CD14-positive monocyte (primary cell): ENCODE measurements around the gene CHML. TPM values are rescaled to one million over a fixed set of nuclear protein-coding genes. Genes with fewer than 3 reads are reported as not detected.

Source experiments
- DNase-seq, 3 donors: peaks; one replicate each; pipeline ENCODE4 v3.0.0-alpha.2; 2011 to 2022
- H2AFZ ChIP-seq: 2 replicates; pipeline ENCODE4 v1.6.0; 2012; ENCODE audit warnings: mild to moderate bottlenecking, low read depth, low read length, inconsistent platforms; ENCODE audit not compliant: insufficient read depth, poor library complexity, severe bottlenecking
- H3K27ac ChIP-seq, 2 donors: 1 replicate in 1 of 2; 2 replicates in 1 of 2; pipeline ENCODE4 v1.5.1; 2012 to 2013; ENCODE audit warnings: low read length in 2 of 2, control low read depth in 1 of 2, inconsistent platforms in 1 of 2, low read depth in 1 of 2, mild to moderate bottlenecking in 1 of 2
- H3K27me3 ChIP-seq, 2 donors: one replicate each; pipeline versions ENCODE4 v1.6.0 to v1.6.1; 2011 to 2013; ENCODE audit warnings: low read length in 2 of 2; ENCODE audit not compliant: control insufficient read depth in 2 of 2, insufficient read depth in 2 of 2
- H3K36me3 ChIP-seq, 2 donors: replicated peaks in 1 of 2; 1 replicate in 1 of 2; 2 replicates in 1 of 2; pipeline versions ENCODE4 v1.5.1 to v1.6.1; 2012 to 2013; ENCODE audit warnings: low read length in 2 of 2, control low read depth in 1 of 2, inconsistent platforms in 1 of 2, mild to moderate bottlenecking in 1 of 2; ENCODE audit not compliant: insufficient read depth in 2 of 2, control insufficient read depth in 1 of 2
- H3K4me1 ChIP-seq, 2 donors: 1 replicate in 1 of 2; 2 replicates in 1 of 2; pipeline versions ENCODE4 v1.5.1 to v1.6.1; 2012 to 2013; ENCODE audit warnings: low read length in 2 of 2, control low read depth in 1 of 2, inconsistent platforms in 1 of 2, mild to moderate bottlenecking in 1 of 2, moderate library complexity in 1 of 2; ENCODE audit not compliant: insufficient read depth in 2 of 2, control insufficient read depth in 1 of 2
- H3K4me2 ChIP-seq: replicated peaks from 2 replicates; pipeline ENCODE3; 2012; ENCODE audit warnings: low read length, moderate library complexity, mild to moderate bottlenecking; ENCODE audit not compliant: poor library complexity, severe bottlenecking; ENCODE audit errors: extremely low read depth
- H3K4me3 ChIP-seq, 3 experiments: fragments of 200-600 bp in 1 of 3; sonication (generic) in 1 of 3; replicated peaks in 1 of 3; 1 replicate in 2 of 3; 2 replicates in 1 of 3; pipeline ENCODE4 v1.5.1; 2011 to 2013; ENCODE audit warnings: low read length in 3 of 3, mild to moderate bottlenecking in 3 of 3, control low read depth in 2 of 3, low read depth in 2 of 3, inconsistent platforms in 1 of 3, moderate library complexity in 1 of 3
- H3K79me2 ChIP-seq: 2 replicates; pipeline ENCODE4 v1.6.0; 2012; ENCODE audit warnings: mild to moderate bottlenecking, control low read depth, inconsistent platforms, low read length, moderate library complexity; ENCODE audit not compliant: insufficient read depth
- H3K9ac ChIP-seq: 2 replicates; pipeline ENCODE4 v1.6.0; 2017; ENCODE audit warnings: low read length, mild to moderate bottlenecking; ENCODE audit not compliant: insufficient read depth, poor library complexity, severe bottlenecking
- H3K9me3 ChIP-seq, 2 donors: replicated peaks in 1 of 2; 1 replicate in 1 of 2; 2 replicates in 1 of 2; pipeline versions ENCODE4 v1.5.1 to v1.6.1; 2012 to 2013; ENCODE audit warnings: low read length in 2 of 2, control low read depth in 1 of 2; ENCODE audit not compliant: control insufficient read depth in 1 of 2, insufficient read depth in 1 of 2
- H4K20me1 ChIP-seq: 2 replicates; pipeline ENCODE4 v1.6.0; 2012; ENCODE audit warnings: mild to moderate bottlenecking, low read length, control low read depth, moderate library complexity; ENCODE audit not compliant: insufficient read depth
- H3K27ac Mint-ChIP-seq, 7 donors: one replicate each; pipeline ENCODE4 v1.8.0; 2020; ENCODE audit warnings: mild to moderate bottlenecking in 7 of 7, mixed read lengths in 7 of 7, moderate library complexity in 6 of 7, inconsistent platforms in 2 of 7
- H3K27me3 Mint-ChIP-seq, 3 donors: one replicate each; pipeline ENCODE4 v1.8.0; 2021 to 2022; ENCODE audit warnings: low read depth in 3 of 3, mild to moderate bottlenecking in 3 of 3, mixed read lengths in 3 of 3, moderate library complexity in 3 of 3, inconsistent platforms in 1 of 3
- H3K36me3 Mint-ChIP-seq, 2 donors: one replicate each; pipeline ENCODE4 v1.8.0; 2020; ENCODE audit warnings: mixed read lengths in 2 of 2, inconsistent platforms in 1 of 2, mild to moderate bottlenecking in 1 of 2
- H3K4me1 Mint-ChIP-seq: one replicate; pipeline ENCODE4 v1.8.0; 2020; ENCODE audit warnings: mild to moderate bottlenecking, mixed read lengths
- H3K4me3 Mint-ChIP-seq, 2 donors: one replicate each; pipeline ENCODE4 v1.8.0; 2020; ENCODE audit warnings: mild to moderate bottlenecking in 2 of 2, mixed read lengths in 2 of 2, moderate library complexity in 1 of 2
- H3K9me3 Mint-ChIP-seq, 7 donors: one replicate each; pipeline ENCODE4 v1.8.0; 2020 to 2022; ENCODE audit warnings: mixed read lengths in 7 of 7, mild to moderate bottlenecking in 6 of 7, moderate library complexity in 6 of 7, inconsistent platforms in 2 of 7
- WGBS: methylation state at CpG from one replicate; pipeline ENCODE4 v1.1.5; 2013; ENCODE audit warnings: missing lambda C conversion rate; ENCODE audit not compliant: insufficient coverage; 5-methylcytosine and 5-hydroxymethylcytosine counted together
- intact Hi-C, 2 donors: fragments of 100-400 bp; cut with micrococcal nuclease; formaldehyde crosslinking; loops; one replicate each; pipeline versions ENCODE4 v1.15.0 to v1.15.1; 2023
- polyA plus RNA-seq, 3 donors: library from polyadenylated mRNA; depleted of rRNA in 1 of 3; unstranded in 2 of 3; stranded (reverse) in 1 of 3; fragments of 300-500 nt in 2 of 3; fragments of >200 nt in 1 of 3; fragmentation: Illumina TruSeq in 2 of 3; gene quantifications; 1 replicate in 2 of 3; 2 replicates in 1 of 3; pipeline ENCODE4 v1.2.3, GENCODE V29; 2012 to 2021
- TF ChIP-seq, protein P1 (sequence below): fragments of 200-600 bp; IDR thresholded peaks from one replicate; pipeline ENCODE4 v1.8.0; 2022; ENCODE audit warnings: antibody characterized with exemption, mild to moderate bottlenecking

The CHML gene
- polyA plus RNA-seq, 3 donors, result 3.4 to 6.6 (median 3.4) TPM

DNA sequence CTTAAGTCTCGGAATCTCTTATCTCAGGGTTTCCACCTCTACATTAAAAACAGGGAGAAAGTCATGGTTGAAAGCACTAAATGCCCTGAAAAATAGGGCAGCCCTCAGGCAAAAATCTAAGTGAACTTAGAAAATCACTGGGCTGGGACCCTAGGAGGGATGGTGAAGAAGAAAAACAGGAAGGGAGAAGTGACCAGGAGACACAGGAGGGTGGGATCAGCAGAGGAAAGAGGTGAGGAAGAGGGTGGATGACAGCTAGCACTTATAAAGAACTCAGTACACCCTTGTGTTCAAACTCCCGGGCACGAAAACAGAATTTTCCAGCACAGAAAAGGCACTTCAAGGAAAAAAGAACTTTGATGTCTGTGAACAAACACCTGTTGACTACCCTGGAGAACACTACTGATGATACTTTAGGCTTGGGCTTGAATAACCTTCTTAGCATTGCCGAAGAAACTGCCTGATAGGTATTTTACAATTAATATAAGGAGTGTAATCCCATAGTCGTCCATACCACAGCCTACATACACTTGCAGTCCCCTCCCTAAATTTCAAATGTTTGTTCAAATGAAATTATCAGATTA, 2.0 kb downstream of the CHML start:
- peak overlapping the region in 6 of 7 donors; percentile 41 to 80 (median 64) for H3K27ac Mint-ChIP-seq
- WGBS, result no CpG with 5 or more reads among the region's 5 CpGs
- H3K4me3 ChIP-seq, result peak overlapping the region in 1 of 3 experiments; percentile 92

DNA sequence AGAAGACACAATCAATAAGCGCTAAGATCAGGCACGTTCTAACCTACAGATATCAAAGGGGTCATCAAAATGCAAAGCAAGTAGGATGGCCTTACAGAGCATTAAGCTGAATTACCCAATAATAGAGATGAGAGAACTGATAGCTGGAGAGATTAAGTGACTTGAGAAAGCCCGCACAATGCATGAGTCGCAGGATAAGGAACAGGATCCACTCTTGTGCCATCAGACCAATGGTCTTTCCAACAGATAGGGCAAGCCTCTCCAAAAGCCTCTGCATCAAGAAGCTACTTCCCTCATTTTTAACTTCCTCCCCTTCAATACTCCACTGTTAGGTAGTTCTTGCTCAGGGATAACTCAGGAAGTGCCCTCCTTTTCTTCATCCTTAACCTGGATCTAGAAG, 2.6 kb downstream of the CHML start:
- Histone ChIP-seq H3K9me3 (no peaks in the 10 kb centered on the region), H2AFZ (no peak overlapping the region), H3K79me2 (peaks cover 74% of the 10 kb centered on the region), H3K9ac (no peak overlapping the region), H3K4me3 (peak overlapping the region in 1 of 3 experiments; percentile 92), H3K27me3 (no peaks in the 10 kb centered on the region), H3K36me3 (peaks cover 6 to 29% of the 10 kb centered on the region in 2 donors), H3K4me2 (peak overlapping the region; percentile 88), H3K27ac (peak overlapping the region in 1 of 2 donors; percentile 56), H4K20me1 (peaks cover 7% of the 10 kb centered on the region), H3K4me1 (peaks cover 34 to 49% of the 10 kb centered on the region in 2 donors)
- Mint-ChIP-seq H3K27me3 (no peaks in the 10 kb centered on the region), H3K27ac (peak overlapping the region in 6 of 7 donors; percentile 32 to 80 (median 68)), H3K4me1 (peaks cover 40% of the 10 kb centered on the region), H3K36me3 (peaks cover 17 to 18% of the 10 kb centered on the region in 2 donors), H3K9me3 (peaks cover 0 to 2% (median 0%) of the 10 kb centered on the region in 7 donors), H3K4me3 (peak overlapping the region in 1 of 2 donors; percentile 13)
- intact Hi-C loops, result loop anchor here in 1 of 2 donors (5.0 to 10.0 kb wide), 2 partner anchors 120 to 207 kb away; partner anchors contain the start of genes EXO1 and FH
- peak; percentile 40 to 61 (median 50) for DNase-seq
- 20% methylated on average over 1 of the region's 4 CpGs for WGBS
- TF ChIP-seq, protein P1, sequence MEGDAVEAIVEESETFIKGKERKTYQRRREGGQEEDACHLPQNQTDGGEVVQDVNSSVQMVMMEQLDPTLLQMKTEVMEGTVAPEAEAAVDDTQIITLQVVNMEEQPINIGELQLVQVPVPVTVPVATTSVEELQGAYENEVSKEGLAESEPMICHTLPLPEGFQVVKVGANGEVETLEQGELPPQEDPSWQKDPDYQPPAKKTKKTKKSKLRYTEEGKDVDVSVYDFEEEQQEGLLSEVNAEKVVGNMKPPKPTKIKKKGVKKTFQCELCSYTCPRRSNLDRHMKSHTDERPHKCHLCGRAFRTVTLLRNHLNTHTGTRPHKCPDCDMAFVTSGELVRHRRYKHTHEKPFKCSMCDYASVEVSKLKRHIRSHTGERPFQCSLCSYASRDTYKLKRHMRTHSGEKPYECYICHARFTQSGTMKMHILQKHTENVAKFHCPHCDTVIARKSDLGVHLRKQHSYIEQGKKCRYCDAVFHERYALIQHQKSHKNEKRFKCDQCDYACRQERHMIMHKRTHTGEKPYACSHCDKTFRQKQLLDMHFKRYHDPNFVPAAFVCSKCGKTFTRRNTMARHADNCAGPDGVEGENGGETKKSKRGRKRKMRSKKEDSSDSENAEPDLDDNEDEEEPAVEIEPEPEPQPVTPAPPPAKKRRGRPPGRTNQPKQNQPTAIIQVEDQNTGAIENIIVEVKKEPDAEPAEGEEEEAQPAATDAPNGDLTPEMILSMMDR, result no peak

More for the DNA sequence above, 2.0 kb downstream of the CHML start:
- Histone ChIP-seq H4K20me1 (peaks cover 7% of the 10 kb centered on the region), H3K27me3 (no peaks in the 10 kb centered on the region), H3K36me3 (peaks cover 4 to 23% of the 10 kb centered on the region in 2 donors), H3K9ac (no peak overlapping the region), H3K4me2 (peak overlapping the region; percentile 88), H2AFZ (no peak overlapping the region), H3K4me1 (peaks cover 34 to 49% of the 10 kb centered on the region in 2 donors), H3K27ac (peak overlapping the region in 1 of 2 donors; percentile 15), H3K9me3 (no peaks in the 10 kb centered on the region), H3K79me2 (peaks cover 68% of the 10 kb centered on the region)
- Mint-ChIP-seq H3K36me3 (peaks cover 17 to 18% of the 10 kb centered on the region in 2 donors), H3K27me3 (peaks cover 0 to 2% (median 0%) of the 10 kb centered on the region in 3 donors), H3K9me3 (peaks cover 0 to 4% (median 0%) of the 10 kb centered on the region in 7 donors), H3K4me1 (peaks cover 40% of the 10 kb centered on the region), H3K4me3 (peak overlapping the region; percentile 13 to 45)
- intact Hi-C loops, result loop anchor here in 1 of 2 donors (5.0 to 10.0 kb wide), 2 partner anchors 121 to 207 kb away; partner anchors contain the start of genes EXO1 and FH
- TF ChIP-seq, protein P1, result no peak
- no peak for DNase-seq
